K562 (cell line): Measurements from ENCODE around the gene SREBF1. TPM values are rescaled to one million over a fixed set of nuclear protein-coding genes. Genes with fewer than 3 reads are reported as not detected.
A peak's percentile ranks its signal among the peaks of the same experiment; 100 is the strongest.

Source experiments
- ATAC-seq: fragments of 200-7000 bp; cut with Tn5 transposase; 3 replicates; pipeline ENCODE4 v1.9.1; 2020; ENCODE audit warnings: moderate library complexity
- BruUV-seq: library from RNA; stranded (reverse); fragments of 400-500 nt; replicated peaks from 2 replicates; lab custom pipeline; 2021; lab: Mats Ljungman, UMichigan
- CTCF ChIA-PET: fragments of 300-600 bp; formaldehyde crosslinking; extraction: SDS; loops from one replicate; lab custom pipeline; 2021; ENCODE audit warnings: low intra/inter-chr PET ratio; lab: Yijun Ruan, JAX
- POLR2A ChIA-PET: fragments of 300-600, 350-650 bp; sonication (Branson Sonifier 250); formaldehyde crosslinking; extraction: SDS; loops from one replicate; lab custom pipeline; 2021; ENCODE audit warnings: antibody characterized with exemption, inconsistent platforms; lab: Yijun Ruan, JAX
- DNase-seq, 4 experiments: peaks; one replicate each; pipeline versions ENCODE4 v3.0.0 to v3.0.0-alpha.2; 2011 to 2018; ENCODE audit warnings: low spot score in 3 of 4, mixed read lengths in 3 of 4; ENCODE audit errors: extremely low read depth in 1 of 4
- FAIRE-seq: peaks from 2 replicates; lab custom pipeline; 2011; peaks lifted over from hg19 to GRCh38; lab: Jason Lieb, UNC
- H2AFZ ChIP-seq: 2 replicates; pipeline ENCODE4 v1.6.0; 2011; ENCODE audit warnings: low read depth, low read length, control low read depth, inconsistent platforms
- H3K27ac ChIP-seq: fragments of 200-600 bp; 3 replicates; pipeline ENCODE4 v1.8.0; 2011; ENCODE audit warnings: low read depth, mild to moderate bottlenecking, control low read depth, inconsistent platforms, low read length, moderate library complexity, mixed read lengths; ENCODE audit errors: extremely low read depth
- H3K27me3 ChIP-seq, 2 experiments: fragments of 300-600 bp in 1 of 2; 2 replicates in 1 of 2; 3 replicates in 1 of 2; pipeline versions ENCODE4 v1.6.0 to v1.8.0; 2011; ENCODE audit warnings: inconsistent platforms in 2 of 2, low read length in 2 of 2, mild to moderate bottlenecking in 1 of 2, mixed read lengths in 1 of 2, moderate library complexity in 1 of 2; ENCODE audit not compliant: control insufficient read depth in 2 of 2, insufficient read depth in 2 of 2
- H3K36me3 ChIP-seq: fragments of 300-600 bp; 3 replicates; pipeline ENCODE4 v1.8.0; 2011; ENCODE audit warnings: mild to moderate bottlenecking, low read length, inconsistent platforms; ENCODE audit not compliant: control insufficient read depth, insufficient read depth
- H3K4me1 ChIP-seq, 2 experiments: fragments of 200-600 bp in 1 of 2; replicated peaks in 1 of 2; 2 replicates in 1 of 2; 3 replicates in 1 of 2; pipeline versions ENCODE4 v1.5.1 to v1.8.0; 2011; ENCODE audit warnings: inconsistent platforms in 2 of 2, low read length in 2 of 2, mild to moderate bottlenecking in 1 of 2, mixed read lengths in 1 of 2, moderate library complexity in 1 of 2; ENCODE audit not compliant: control insufficient read depth in 2 of 2, insufficient read depth in 2 of 2
- H3K4me2 ChIP-seq: 2 replicates; pipeline ENCODE4 v1.6.1; 2011; ENCODE audit warnings: low read length, control low read depth, inconsistent platforms, mixed read lengths; ENCODE audit not compliant: insufficient read depth
- H3K4me3 ChIP-seq: fragments of 200-600 bp; sonication (generic), shearing (Covaris generic); 2 replicates; pipeline ENCODE4 v1.5.1; 2016; ENCODE audit warnings: control low read depth, inconsistent platforms
- H3K79me2 ChIP-seq: fragments of 200-600 bp; 3 replicates; pipeline ENCODE4 v1.8.0; 2011; ENCODE audit warnings: low read length, inconsistent platforms; ENCODE audit not compliant: control insufficient read depth, insufficient read depth
- H3K9ac ChIP-seq, 2 experiments: 2 replicates each; pipeline versions ENCODE4 v1.6.0 to v1.6.1; 2011; ENCODE audit warnings: low read depth in 2 of 2, low read length in 2 of 2, control low read depth in 1 of 2, inconsistent platforms in 1 of 2, mild to moderate bottlenecking in 1 of 2, mixed read lengths in 1 of 2; ENCODE audit not compliant: insufficient read depth in 1 of 2
- H3K9me1 ChIP-seq: one replicate; pipeline ENCODE4 v1.6.0; 2011; ENCODE audit warnings: inconsistent platforms, mild to moderate bottlenecking, low read length, moderate library complexity; ENCODE audit not compliant: control insufficient read depth, insufficient read depth
- H3K9me3 ChIP-seq: replicated peaks from 2 replicates; pipeline ENCODE4 v1.5.1; 2011; ENCODE audit warnings: low read depth, low read length, inconsistent platforms; ENCODE audit not compliant: control insufficient read depth, insufficient read depth
- H4K20me1 ChIP-seq: replicated peaks from 2 replicates; pipeline ENCODE4 v1.6.1; 2011; ENCODE audit warnings: low read length, inconsistent platforms, mixed read lengths; ENCODE audit not compliant: control insufficient read depth, insufficient read depth
- EP300 ChIP-seq: IDR thresholded peaks from 2 replicates; pipeline ENCODE4 v1.6.1; 2012; ENCODE audit warnings: low read length, improper control_type of control experiment
- FIP1L1 ChIP-seq: fragments of 200-400 bp; formaldehyde crosslinking; IDR thresholded peaks from 2 replicates; pipeline ENCODE4 v1.6.1; 2018; ENCODE audit warnings: mild to moderate bottlenecking, low read depth, low read length; ENCODE audit not compliant: poor library complexity, severe bottlenecking
- FOS ChIP-seq: IDR thresholded peaks from 3 replicates; pipeline ENCODE4 v1.6.1; 2011; ENCODE audit not compliant: insufficient read length; ENCODE audit errors: extremely low read depth
- HMG20A ChIP-seq: fragments of 450-650 bp; formaldehyde crosslinking; conservative IDR thresholded peaks from 2 replicates; pipeline ENCODE4 v1.4.0; 2020; ENCODE audit warnings: mild to moderate bottlenecking, mixed read lengths
- MAFG ChIP-seq: fragments of 450-650 bp; conservative IDR thresholded peaks from 2 replicates; pipeline ENCODE4 v1.6.1; 2016; ENCODE audit warnings: missing genetic modification characterization, missing compliant biosample characterization
- MCM7 ChIP-seq, 2 experiments: fragments of 450-650 bp; IDR thresholded peaks; 2 replicates each; pipeline ENCODE4 v1.6.1; 2016 to 2018
- NEUROD1 ChIP-seq: fragments of 150-350 bp; IDR thresholded peaks from 2 replicates; pipeline ENCODE4 v1.6.1; 2014; ENCODE audit warnings: borderline replicate concordance, low read length, low read depth; ENCODE audit not compliant: partially characterized antibody
- POLR2A ChIP-seq: fragments of 450-650 bp; conservative IDR thresholded peaks from 2 replicates; pipeline ENCODE4 v1.6.1; 2016
- POLR2AphosphoS2 ChIP-seq: IDR thresholded peaks from 2 replicates; pipeline ENCODE4 v1.6.1; 2012; ENCODE audit warnings: low read length, improper control_type of control experiment
- PTBP1 ChIP-seq: fragments of 200-400 bp; formaldehyde crosslinking; IDR thresholded peaks from 2 replicates; pipeline ENCODE4 v1.6.1; 2017; ENCODE audit warnings: low read depth, low read length
- RBM22 ChIP-seq: fragments of 200-400 bp; formaldehyde crosslinking; IDR thresholded peaks from 2 replicates; pipeline ENCODE4 v1.6.1; 2018; ENCODE audit warnings: low read length, low read depth; ENCODE audit not compliant: poor library complexity, severe bottlenecking
- SRSF1 ChIP-seq: fragments of 200-400 bp; formaldehyde crosslinking; IDR thresholded peaks from 2 replicates; pipeline ENCODE4 v1.6.1; 2017; ENCODE audit warnings: mild to moderate bottlenecking, low read depth, low read length, moderate library complexity
- THRAP3 ChIP-seq: fragments of 450-650 bp; IDR thresholded peaks from 2 replicates; pipeline ENCODE4 v1.6.1; 2016; ENCODE audit warnings: mild to moderate bottlenecking, inconsistent platforms, borderline replicate concordance
- ZNF143 ChIP-seq: sonication (generic); formaldehyde crosslinking; IDR thresholded peaks from 2 replicates; pipeline ENCODE4 v1.9.0; 2022; ENCODE audit warnings: mild to moderate bottlenecking, missing genetic modification reagents
- ZNF3 ChIP-seq: fragments of 250-450 bp; sonication (Bioruptor Pico); IDR thresholded peaks from 2 replicates; pipeline ENCODE4 v1.5.0; 2021; ENCODE audit warnings: mild to moderate bottlenecking, moderate library complexity
- ZNF436 ChIP-seq: fragments of 250-450, 450-650 bp; sonication (Bioruptor Pico); formaldehyde crosslinking; IDR thresholded peaks from 2 replicates; pipeline ENCODE4 v1.7.0; 2020; ENCODE audit warnings: mild to moderate bottlenecking
- ZNF445 ChIP-seq: fragments of 250-450 bp; sonication (Bioruptor Pico); IDR thresholded peaks from 2 replicates; pipeline ENCODE4 v1.4.0; 2020; ENCODE audit warnings: low read depth, mild to moderate bottlenecking, moderate library complexity
- WGBS: fragments of 100-300 bp; shearing (Covaris generic); methylation state at CpG from one replicate; pipeline ENCODE4 v1.1.6; 2016; ENCODE audit warnings: low coverage, mixed read lengths; ENCODE audit not compliant: insufficient coverage; ENCODE audit errors: missing lambda C conversion rate; 5-methylcytosine and 5-hydroxymethylcytosine counted together
- in situ Hi-C: fragments of 300-500 bp; cut with MboI; formaldehyde crosslinking; loops from 4 replicates; pipeline ENCODE4 v1.15.0; 2018; ENCODE audit warnings: inconsistent platforms, mixed read lengths
- intact Hi-C: fragments of 100-400 bp; cut with micrococcal nuclease; formaldehyde crosslinking; loops from 2 replicates; pipeline ENCODE4 v1.14.2; 2022
- polyA plus RNA-seq, 8 experiments: library from polyadenylated mRNA; depleted of rRNA in 4 of 8; stranded (reverse) in 5 of 8; unstranded in 3 of 8; fragments of >200 nt; fragmentation: Nextera tagmentation in 2 of 8; fragmentation: Illumina TruSeq in 1 of 8; extraction: Ambion mirVana in 2 of 8; extraction: Trizol in 1 of 8; gene quantifications; 2 replicates each; pipeline versions ENCODE4 v1.2.1 to v1.2.3, GENCODE V29; 2011 to 2014; ENCODE audit warnings: inconsistent platforms in 1 of 8, missing spikeins in 1 of 8
- total RNA-seq, 7 experiments: library from RNA; depleted of rRNA in 6 of 7; stranded (reverse); fragments of >200 nt in 6 of 7; fragmentation: Illumina TruSeq in 2 of 7; extraction: Trizol in 2 of 7; gene quantifications; 2 replicates each; pipeline versions ENCODE4 v1.2.1 to v1.2.3, GENCODE V29; 2011 to 2021; ENCODE audit warnings: low replicate concordance in 1 of 7
- TF ChIP-seq, protein P1 (sequence below): fragments of 450-650 bp; IDR thresholded peaks from 2 replicates; pipeline ENCODE4 v1.6.1; 2016; ENCODE audit warnings: missing biosample characterization, missing genetic modification characterization
- TF ChIP-seq, protein P2 (sequence below), 2 experiments: fragments of 450-650 bp in 1 of 2; IDR thresholded peaks; 2 replicates each; pipeline ENCODE4 v1.6.1; 2011 to 2017; ENCODE audit warnings: low read depth in 2 of 2, antibody characterized with exemption in 1 of 2, borderline replicate concordance in 1 of 2, low read length in 1 of 2, mild to moderate bottlenecking in 1 of 2, mixed read lengths in 1 of 2; ENCODE audit not compliant: control insufficient read depth in 1 of 2

The SREBF1 gene
- total and polyA plus RNA-seq, 9 of the 15 experiments (the other 6 are each of a cell fraction or from before 2014, with no cell fraction given): 1.6 to 169 (median 69.4) TPM

DNA sequence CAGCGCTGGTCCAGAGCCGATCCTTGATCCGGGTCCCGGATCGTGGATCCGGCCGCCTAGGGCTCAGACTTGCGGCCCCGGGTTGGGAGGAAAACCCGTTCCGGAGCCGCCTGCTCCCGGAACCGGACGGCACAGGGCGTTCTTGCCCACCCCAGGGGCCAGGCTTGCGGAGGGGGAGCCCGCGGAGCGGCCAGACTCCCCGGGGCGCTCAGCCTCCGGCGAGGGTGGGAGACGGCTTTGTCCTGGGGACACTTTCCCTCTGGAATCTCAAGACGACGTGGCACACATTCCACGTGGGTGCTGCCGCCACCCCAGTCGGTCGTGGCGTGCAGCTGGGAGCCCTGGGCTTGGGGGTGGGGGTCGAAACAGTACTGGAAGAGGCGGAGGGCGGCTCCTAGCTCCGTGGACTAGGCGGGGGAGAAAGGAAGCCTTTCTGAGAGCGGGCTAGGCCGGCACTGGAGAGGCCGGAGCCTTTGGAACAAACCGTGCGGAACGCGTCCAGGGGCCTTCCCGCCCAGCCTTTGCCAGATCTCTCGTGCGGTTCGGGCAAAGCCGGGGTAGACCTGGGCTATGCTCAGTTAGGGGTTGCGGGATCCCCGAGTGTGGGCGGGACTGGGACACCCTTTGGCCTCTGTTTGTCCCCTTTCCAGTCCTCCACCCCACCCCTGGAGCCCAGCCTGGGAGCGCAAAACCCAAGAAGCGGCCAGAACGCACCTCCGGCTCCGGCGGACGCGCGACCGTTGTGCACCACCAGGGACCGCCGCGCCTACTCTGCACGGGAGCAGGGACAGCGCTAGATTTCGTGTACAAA is 26.5 kb downstream of the SREBF1 start:
- peak; percentile 17 for ATAC-seq
- Histone ChIP-seq H3K27ac (no peak overlapping the region), H4K20me1 (peaks cover under 1% of the 10 kb centered on the region)
- no peak for TF ChIP-seq ZNF436 (CRISPR knock-in tag)
- no peak for TF ChIP-seq ZNF143 (CRISPR knock-in tag)
- TF ChIP-seq PTBP1: peak; percentile 30; the same call in 1 of the 2 replicates
- 0 out of 2 replicates have a peak, but pooled peaks have one; percentile 49 for TF ChIP-seq POLR2AphosphoS2
- no peak for TF ChIP-seq HMG20A (CRISPR knock-in tag)
- no peak for TF ChIP-seq MCM7 (IDR thresholded peaks at IDR 0.05)
- no peak for TF ChIP-seq ZNF445 (CRISPR knock-in tag)
- TF ChIP-seq, protein P1, sequence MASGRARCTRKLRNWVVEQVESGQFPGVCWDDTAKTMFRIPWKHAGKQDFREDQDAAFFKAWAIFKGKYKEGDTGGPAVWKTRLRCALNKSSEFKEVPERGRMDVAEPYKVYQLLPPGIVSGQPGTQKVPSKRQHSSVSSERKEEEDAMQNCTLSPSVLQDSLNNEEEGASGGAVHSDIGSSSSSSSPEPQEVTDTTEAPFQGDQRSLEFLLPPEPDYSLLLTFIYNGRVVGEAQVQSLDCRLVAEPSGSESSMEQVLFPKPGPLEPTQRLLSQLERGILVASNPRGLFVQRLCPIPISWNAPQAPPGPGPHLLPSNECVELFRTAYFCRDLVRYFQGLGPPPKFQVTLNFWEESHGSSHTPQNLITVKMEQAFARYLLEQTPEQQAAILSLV (tag): no peak
- TF ChIP-seq RBM22: peak; percentile 91
- no peak for TF ChIP-seq MAFG (tag)
- no peak for TF ChIP-seq FOS
- TF ChIP-seq ZNF3 (CRISPR knock-in tag): no peak
- peak; percentile 55 for TF ChIP-seq POLR2A
- TF ChIP-seq, protein P2, sequence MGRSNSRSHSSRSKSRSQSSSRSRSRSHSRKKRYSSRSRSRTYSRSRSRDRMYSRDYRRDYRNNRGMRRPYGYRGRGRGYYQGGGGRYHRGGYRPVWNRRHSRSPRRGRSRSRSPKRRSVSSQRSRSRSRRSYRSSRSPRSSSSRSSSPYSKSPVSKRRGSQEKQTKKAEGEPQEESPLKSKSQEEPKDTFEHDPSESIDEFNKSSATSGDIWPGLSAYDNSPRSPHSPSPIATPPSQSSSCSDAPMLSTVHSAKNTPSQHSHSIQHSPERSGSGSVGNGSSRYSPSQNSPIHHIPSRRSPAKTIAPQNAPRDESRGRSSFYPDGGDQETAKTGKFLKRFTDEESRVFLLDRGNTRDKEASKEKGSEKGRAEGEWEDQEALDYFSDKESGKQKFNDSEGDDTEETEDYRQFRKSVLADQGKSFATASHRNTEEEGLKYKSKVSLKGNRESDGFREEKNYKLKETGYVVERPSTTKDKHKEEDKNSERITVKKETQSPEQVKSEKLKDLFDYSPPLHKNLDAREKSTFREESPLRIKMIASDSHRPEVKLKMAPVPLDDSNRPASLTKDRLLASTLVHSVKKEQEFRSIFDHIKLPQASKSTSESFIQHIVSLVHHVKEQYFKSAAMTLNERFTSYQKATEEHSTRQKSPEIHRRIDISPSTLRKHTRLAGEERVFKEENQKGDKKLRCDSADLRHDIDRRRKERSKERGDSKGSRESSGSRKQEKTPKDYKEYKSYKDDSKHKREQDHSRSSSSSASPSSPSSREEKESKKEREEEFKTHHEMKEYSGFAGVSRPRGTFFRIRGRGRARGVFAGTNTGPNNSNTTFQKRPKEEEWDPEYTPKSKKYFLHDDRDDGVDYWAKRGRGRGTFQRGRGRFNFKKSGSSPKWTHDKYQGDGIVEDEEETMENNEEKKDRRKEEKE (IDR thresholded peaks at IDR 0.05; ENCODE audit: borderline replicate concordance in 1 of 2, control insufficient read depth in 1 of 2, low read depth in 2 of 2, low read length in 1 of 2): no peak
- TF ChIP-seq THRAP3: no peak
- TF ChIP-seq NEUROD1: peak; percentile 44
- no peak for TF ChIP-seq SRSF1
- TF ChIP-seq FIP1L1: peak; percentile 19
- TF ChIP-seq EP300: no peak

More for the DNA sequence above, 26.5 kb downstream of the SREBF1 start:
- Histone ChIP-seq H3K9ac (no peak overlapping the region), H3K4me3 (no peak overlapping the region), H2AFZ (no peak overlapping the region), H3K36me3 (peaks cover 56% of the 10 kb centered on the region; the same call in 2 of the 3 replicates), H3K9me3 (no peaks in the 10 kb centered on the region), H3K9me1 (no peaks in the 10 kb centered on the region), H3K4me1 (peaks cover 6 to 71% of the 10 kb centered on the region in 2 experiments; a peak in 4 of 5 replicates), H3K27me3 (no peaks in the 10 kb centered on the region), H3K4me2 (no peak overlapping the region), H3K79me2 (no peaks in the 10 kb centered on the region; the same call in 2 of the 3 replicates)
- in situ Hi-C loops (no loop called here), intact Hi-C loops (no loop called here)
- POLR2A ChIA-PET: interaction anchor here (1.4 to 1.5 kb wide), 2 partner anchors 10 to 12 kb away, joined by 3 to 4 read pairs; no protein-coding TSS in a partner anchor
- peak in 1 of 4 experiments; percentile 22 for DNase-seq
- FAIRE-seq: no peak
- WGBS: 92% methylated on average over 22 of the region's 68 CpGs
- no TSS peak for BruUV-seq
- CTCF ChIA-PET: interaction anchor here (0.6 kb wide), 1 partner anchor 53 kb away, joined by 3 read pairs; no protein-coding TSS in a partner anchor
